ENCODE results near the gene SPATA2.

SPATA2 gene

GRCh38 chr20:49909499-49910339, 5.6 kb downstream of the SPATA2 start:
- TF ChIP-seq CTCF (IDR thresholded peaks at IDR 0.05; ENCODE audit: low read depth, low read length, missing control alignments): peak; percentile 52
- DNase-seq (ENCODE audit: low read depth): no peak
- in situ Hi-C loops (cut with HindIII; ENCODE audit: low sequenced_read_pairs): no loop called here

GRCh38 chr20:49908258-49908565, 7.1 kb downstream of the SPATA2 start:
- in situ Hi-C loops (cut with HindIII; ENCODE audit: low sequenced_read_pairs): no loop called here
- DNase-seq (ENCODE audit: low read depth): no peak
- no peak for TF ChIP-seq CTCF (IDR thresholded peaks at IDR 0.05; ENCODE audit: low read depth, low read length, missing control alignments)
- H3K4me3 ChIP-seq (ENCODE audit: low read depth, low read length): no peak overlapping the region

More at GRCh38 chr20:49909499-49910339, 5.6 kb downstream of the SPATA2 start:
- no peak overlapping the region for H3K4me3 ChIP-seq (ENCODE audit: low read depth, low read length)

- in situ Hi-C loops (cut with HindIII; ENCODE audit: low sequenced_read_pairs): no loop called here
- no peak overlapping the region for H3K4me3 ChIP-seq (ENCODE audit: low read depth, low read length)
- no peak for TF ChIP-seq CTCF (IDR thresholded peaks at IDR 0.05; ENCODE audit: low read depth, low read length, missing control alignments)
- no peak for DNase-seq (ENCODE audit: low read depth)
These were observed 7.7 kb downstream of the SPATA2 start for GRCh38 chr20:49907405-49908257.

GRCh38 chr20:49906615-49907154, 8.6 kb downstream of the SPATA2 start:
- H3K4me3 ChIP-seq (ENCODE audit: low read depth, low read length): no peak overlapping the region
- TF ChIP-seq CTCF (IDR thresholded peaks at IDR 0.05; ENCODE audit: low read depth, low read length, missing control alignments): no peak
- no peak for DNase-seq (ENCODE audit: low read depth)
- in situ Hi-C loops (cut with HindIII; ENCODE audit: low sequenced_read_pairs): no loop called here

GRCh38 chr20:49906101-49906604, 9.2 kb downstream of the SPATA2 start:
- DNase-seq (ENCODE audit: low read depth): no peak
- no peak for TF ChIP-seq CTCF (IDR thresholded peaks at IDR 0.05; ENCODE audit: low read depth, low read length, missing control alignments)
- in situ Hi-C loops (cut with HindIII; ENCODE audit: low sequenced_read_pairs): no loop called here
- H3K4me3 ChIP-seq (ENCODE audit: low read depth, low read length): no peak overlapping the region

GRCh38 chr20:49905415-49906091, 9.8 kb downstream of the SPATA2 start:
- no peak for TF ChIP-seq CTCF (IDR thresholded peaks at IDR 0.05; ENCODE audit: low read depth, low read length, missing control alignments)
- no peak for DNase-seq (ENCODE audit: low read depth)
- H3K4me3 ChIP-seq (ENCODE audit: low read depth, low read length): no peak overlapping the region
- in situ Hi-C loops (cut with HindIII; ENCODE audit: low sequenced_read_pairs): no loop called here
